HEK293 (cell line): ENCODE measurements around the gene ZFR.

Experiments used
- CTCF ChIA-PET: fragments of 350-600 bp; formaldehyde crosslinking; extraction: SDS; loops from one replicate; lab custom pipeline; 2021; ENCODE audit warnings: antibody characterized with exemption; lab: Yijun Ruan, JAX
- POLR2A ChIA-PET: fragments of 300-600 bp; formaldehyde crosslinking; extraction: SDS; loops from one replicate; lab custom pipeline; 2020; ENCODE audit warnings: antibody characterized with exemption, inconsistent platforms; lab: Yijun Ruan, JAX
- H3K27ac ChIP-seq: fragments of 200-500 bp; sonication (Bioruptor generic); 2 replicates; pipeline ENCODE4 v1.5.1; 2014; ENCODE audit warnings: low read depth, low read length, control low read depth, inconsistent platforms; ENCODE audit errors: extremely low read depth
- H3K36me3 ChIP-seq, 2 experiments: fragments of 200-500 bp in 1 of 2; sonication (Bioruptor generic) in 1 of 2; 1 replicate in 1 of 2; 2 replicates in 1 of 2; pipeline ENCODE4 v1.5.1; 2014 to 2017; ENCODE audit warnings: inconsistent platforms in 2 of 2, low read length in 2 of 2; ENCODE audit not compliant: control insufficient read depth in 2 of 2, insufficient read depth in 1 of 2
- H3K4me1 ChIP-seq: fragments of 200-500 bp; sonication (Bioruptor generic); 2 replicates; pipeline ENCODE4 v1.5.1; 2014; ENCODE audit warnings: mild to moderate bottlenecking, low read length, inconsistent platforms; ENCODE audit not compliant: control insufficient read depth, insufficient read depth
- H3K4me3 ChIP-seq: 2 replicates; pipeline ENCODE4 v1.5.1; 2011; ENCODE audit warnings: low read depth, mild to moderate bottlenecking, control low read depth, low read length, moderate library complexity
- H3K9me3 ChIP-seq: fragments of 200-500 bp; sonication (Bioruptor generic); 2 replicates; pipeline ENCODE4 v1.5.1; 2014; ENCODE audit warnings: low read depth, low read length, inconsistent platforms; ENCODE audit not compliant: control insufficient read depth, insufficient read depth
- BCL11B ChIP-seq: fragments of 450-650 bp; formaldehyde crosslinking; IDR thresholded peaks from 2 replicates; pipeline ENCODE4 v1.5.1; 2016; ENCODE audit warnings: low read depth, missing biosample characterization, missing genetic modification characterization
- HOXC10 ChIP-seq: sonication (generic); formaldehyde crosslinking; IDR thresholded peaks from 2 replicates; pipeline ENCODE4 v1.8.1; 2023; ENCODE audit warnings: mild to moderate bottlenecking, missing genetic modification reagents
- IKZF3 ChIP-seq: fragments of 450-650 bp; IDR thresholded peaks from 2 replicates; pipeline ENCODE4 v1.5.0; 2018; ENCODE audit warnings: missing biosample characterization, mild to moderate bottlenecking, missing genetic modification characterization, moderate library complexity
- KLF8 ChIP-seq: fragments of 450-650 bp; formaldehyde crosslinking; IDR thresholded peaks from 2 replicates; pipeline ENCODE4 v1.5.1; 2016; ENCODE audit warnings: missing biosample characterization, missing genetic modification characterization
- SCRT1 ChIP-seq: fragments of 450-650 bp; formaldehyde crosslinking; IDR thresholded peaks from 2 replicates; pipeline ENCODE4 v1.5.1; 2016; ENCODE audit warnings: missing biosample characterization, missing genetic modification characterization, borderline replicate concordance
- TCF7L2 ChIP-seq: IDR thresholded peaks from 2 replicates; pipeline ENCODE4 v1.6.1; 2011; ENCODE audit warnings: low read depth, mild to moderate bottlenecking, inconsistent platforms, low read length, moderate library complexity, borderline replicate concordance
- YY1 ChIP-seq: fragments of 450-650 bp; formaldehyde crosslinking; IDR thresholded peaks from 2 replicates; pipeline ENCODE4 v1.5.1; 2018; ENCODE audit warnings: missing biosample characterization, missing genetic modification characterization
- ZBTB26 ChIP-seq: fragments of 450-650 bp; formaldehyde crosslinking; optimal IDR thresholded peaks from 2 replicates; pipeline ENCODE3; 2016; ENCODE audit warnings: missing biosample characterization, mild to moderate bottlenecking, missing genetic modification characterization
- ZBTB6 ChIP-seq: fragments of 450-650 bp; formaldehyde crosslinking; IDR thresholded peaks from 2 replicates; pipeline ENCODE4 v1.5.1; 2017; ENCODE audit warnings: missing biosample characterization, missing genetic modification characterization
- ZFP3 ChIP-seq: fragments of 450-650 bp; formaldehyde crosslinking; IDR thresholded peaks from 2 replicates; pipeline ENCODE4 v1.5.1; 2016; ENCODE audit warnings: low read depth, missing biosample characterization, missing genetic modification characterization
- ZFP41 ChIP-seq: fragments of 450-650 bp; formaldehyde crosslinking; IDR thresholded peaks from 2 replicates; pipeline ENCODE4 v1.5.1; 2016; ENCODE audit warnings: missing biosample characterization, missing genetic modification characterization, borderline replicate concordance
- ZIC2 ChIP-seq: fragments of 450-650 bp; formaldehyde crosslinking; IDR thresholded peaks from 2 replicates; pipeline ENCODE4 v1.5.1; 2016; ENCODE audit warnings: missing biosample characterization, missing genetic modification characterization
- ZNF155 ChIP-seq: fragments of 450-650 bp; formaldehyde crosslinking; IDR thresholded peaks from 2 replicates; pipeline ENCODE4 v1.5.1; 2016; ENCODE audit warnings: missing biosample characterization, missing genetic modification characterization
- ZNF202 ChIP-seq: fragments of 450-650 bp; formaldehyde crosslinking; IDR thresholded peaks from 2 replicates; pipeline ENCODE4 v1.5.1; 2016; ENCODE audit warnings: missing biosample characterization, missing genetic modification characterization, borderline replicate concordance
- ZNF248 ChIP-seq: fragments of 450-650 bp; formaldehyde crosslinking; IDR thresholded peaks from 2 replicates; pipeline ENCODE4 v1.5.1; 2017; ENCODE audit warnings: missing biosample characterization, missing genetic modification characterization
- ZNF311 ChIP-seq: fragments of 450-650 bp; formaldehyde crosslinking; IDR thresholded peaks from 2 replicates; pipeline ENCODE4 v1.5.1; 2017; ENCODE audit warnings: missing biosample characterization, missing genetic modification characterization, borderline replicate concordance
- ZNF433 ChIP-seq: fragments of 450-650 bp; formaldehyde crosslinking; IDR thresholded peaks from 2 replicates; pipeline ENCODE4 v1.5.1; 2016; ENCODE audit warnings: missing biosample characterization, missing genetic modification characterization, low read depth
- ZNF48 ChIP-seq: fragments of 450-650 bp; formaldehyde crosslinking; IDR thresholded peaks from 2 replicates; pipeline ENCODE4 v1.5.1; 2016; ENCODE audit warnings: missing biosample characterization, missing genetic modification characterization
- ZNF488 ChIP-seq: fragments of 450-650 bp; formaldehyde crosslinking; IDR thresholded peaks from 2 replicates; pipeline ENCODE4 v1.5.1; 2016; ENCODE audit warnings: missing biosample characterization, missing genetic modification characterization
- ZNF571 ChIP-seq: fragments of 450-650 bp; formaldehyde crosslinking; IDR thresholded peaks from 2 replicates; pipeline ENCODE4 v1.5.0; 2017; ENCODE audit warnings: missing biosample characterization, missing genetic modification characterization
- ZNF664 ChIP-seq: fragments of 450-650 bp; formaldehyde crosslinking; IDR thresholded peaks from 2 replicates; pipeline ENCODE4 v1.5.1; 2016; ENCODE audit warnings: missing biosample characterization, missing genetic modification characterization
- ZNF692 ChIP-seq: fragments of 450-650 bp; formaldehyde crosslinking; IDR thresholded peaks from 2 replicates; pipeline ENCODE4 v1.5.1; 2016; ENCODE audit warnings: missing biosample characterization, missing genetic modification characterization
- ZNF776 ChIP-seq: fragments of 450-650 bp; formaldehyde crosslinking; IDR thresholded peaks from 2 replicates; pipeline ENCODE4 v1.5.0; 2017; ENCODE audit warnings: missing biosample characterization, missing genetic modification characterization, borderline replicate concordance
- ZSCAN4 ChIP-seq: fragments of 450-650 bp; formaldehyde crosslinking; IDR thresholded peaks from 2 replicates; pipeline ENCODE4 v1.5.1; 2017; ENCODE audit warnings: missing biosample characterization, missing genetic modification characterization

The ZFR gene

GRCh38 chr5:32343058-32343672 is 101.4 kb downstream of the ZFR start:
- POLR2A ChIA-PET, result no interaction called here

GRCh38 chr5:32342656-32343055 is 101.9 kb downstream of the ZFR start:
- H3K4me3 ChIP-seq, result no peak overlapping the region
- CTCF ChIA-PET, result interaction anchor here (0.6 to 3.7 kb wide), 4 partner anchors 13 to 266 kb away, joined by 3 to 17 read pairs (median 4); no protein-coding TSS in a partner anchor
- no peak for TF ChIP-seq ZNF48 (tag by site-specific recombination)
- no peak for TF ChIP-seq KLF8
- no peak for TF ChIP-seq ZNF155
- no peak for TF ChIP-seq ZFP41 (tag by site-specific recombination)
- TF ChIP-seq SCRT1 (tag by site-specific recombination), result no peak
- TF ChIP-seq ZFP3 (tag by site-specific recombination), result no peak
- no peak for TF ChIP-seq ZNF202
- no peak for TF ChIP-seq ZNF692 (tag by site-specific recombination)
- TF ChIP-seq HOXC10, result no peak
- TF ChIP-seq ZNF776, result no peak
- TF ChIP-seq ZNF571, result no peak
- TF ChIP-seq YY1 (tag by site-specific recombination), result no peak
- TF ChIP-seq ZBTB26 (tag by site-specific recombination), result no peak
- TF ChIP-seq BCL11B (tag by site-specific recombination), result no peak
- no peak for TF ChIP-seq ZNF311
- TF ChIP-seq ZSCAN4 (tag by site-specific recombination), result no peak
- no peak for TF ChIP-seq ZBTB6 (tag by site-specific recombination)
- no peak for TF ChIP-seq ZNF664
- no peak for TF ChIP-seq IKZF3 (tag by site-specific recombination)
- no peak for TF ChIP-seq ZNF433
- TF ChIP-seq, all 188 proteins: peak for 0
- H3K36me3 ChIP-seq, result no peaks in the 10 kb centered on the region
- no peaks in the 10 kb centered on the region for H3K4me1 ChIP-seq
- H3K27ac ChIP-seq, result no peak overlapping the region
- POLR2A ChIA-PET, result no interaction called here
- H3K9me3 ChIP-seq, result no peaks in the 10 kb centered on the region

More at GRCh38 chr5:32343058-32343672, 101.4 kb downstream of the ZFR start:
- CTCF ChIA-PET, result interaction anchor here (0.7 to 1.1 kb wide), 2 partner anchors 14 to 41 kb away, joined by 4 to 8 read pairs; no protein-coding TSS in a partner anchor
- TF ChIP-seq ZNF248 (no peak), TCF7L2 (no peak), ZNF488 (tag by site-specific recombination) (no peak), ZIC2 (tag by site-specific recombination) (no peak)
- Histone ChIP-seq H3K4me1 (no peaks in the 10 kb centered on the region), H3K36me3 (no peaks in the 10 kb centered on the region), H3K4me3 (no peak overlapping the region), H3K27ac (no peak overlapping the region), H3K9me3 (no peaks in the 10 kb centered on the region)
